IMR-90 (cell line): ENCODE measurements around the gene FSTL1. TPM values are rescaled to one million over a fixed set of nuclear protein-coding genes. Genes with fewer than 3 reads are reported as not detected.
A peak's percentile ranks its signal among the peaks of the same experiment; 100 is the strongest.

ENCODE experiments used
- ATAC-seq: fragments of 200-7000 bp; cut with Tn5 transposase; 2 replicates; pipeline ENCODE4 v1.9.1; 2020; ENCODE audit warnings: low read depth, mild to moderate bottlenecking, moderate library complexity
- BruUV-seq: library from RNA; stranded (reverse); fragments of 400-500 nt; replicated peaks from 2 replicates; lab custom pipeline; 2021; lab: Mats Ljungman, UMichigan
- CTCF ChIA-PET: fragments of 300-600 bp; formaldehyde crosslinking; extraction: SDS; loops from one replicate; lab custom pipeline; 2021; ENCODE audit warnings: antibody characterized with exemption; lab: Yijun Ruan, JAX
- POLR2A ChIA-PET: fragments of 300-600 bp; sonication (Branson Sonifier 250); formaldehyde crosslinking; loops from one replicate; lab custom pipeline; 2022; ENCODE audit warnings: antibody characterized with exemption; ENCODE audit not compliant: unreplicated experiment; lab: Charles Lee
- DNase-seq: peaks from one replicate; pipeline ENCODE4 v3.0.0; 2013
- H2AFZ ChIP-seq: replicated peaks from 2 replicates; pipeline ENCODE3; 2013; ENCODE audit warnings: low read length, mild to moderate bottlenecking; ENCODE audit not compliant: poor library complexity
- H2AK5ac ChIP-seq: 2 replicates; pipeline ENCODE4 v1.6.1; 2013; ENCODE audit warnings: low read depth, low read length, inconsistent platforms
- H2AK9ac ChIP-seq: replicated peaks from 2 replicates; pipeline ENCODE3; 2013; ENCODE audit warnings: mild to moderate bottlenecking, low read depth, low read length, moderate library complexity; ENCODE audit not compliant: poor library complexity
- H2BK120ac ChIP-seq: 2 replicates; pipeline ENCODE4 v1.6.1; 2013; ENCODE audit warnings: low read depth, low read length, inconsistent platforms
- H2BK15ac ChIP-seq: 3 replicates; pipeline ENCODE4 v1.6.1; 2013; ENCODE audit warnings: low read depth, low read length, inconsistent platforms
- H2BK20ac ChIP-seq: 2 replicates; pipeline ENCODE4 v1.6.1; 2013; ENCODE audit warnings: low read depth, mild to moderate bottlenecking, inconsistent platforms, low read length, moderate library complexity
- H2BK5ac ChIP-seq: 2 replicates; pipeline ENCODE4 v1.6.1; 2013; ENCODE audit warnings: mild to moderate bottlenecking, low read depth, low read length, inconsistent platforms; ENCODE audit not compliant: poor library complexity, severe bottlenecking
- H3K14ac ChIP-seq: replicated peaks from 2 replicates; pipeline ENCODE4 v1.6.1; 2013; ENCODE audit warnings: low read depth, low read length, inconsistent platforms
- H3K18ac ChIP-seq: 2 replicates; pipeline ENCODE4 v1.6.1; 2013; ENCODE audit warnings: low read depth, low read length, control low read depth
- H3K23ac ChIP-seq: 2 replicates; pipeline ENCODE4 v1.6.1; 2013; ENCODE audit warnings: low read depth, low read length, inconsistent platforms
- H3K27ac ChIP-seq: 2 replicates; pipeline ENCODE4 v1.5.1; 2013; ENCODE audit warnings: mild to moderate bottlenecking, control low read depth, low read length; ENCODE audit not compliant: insufficient read depth
- H3K27me3 ChIP-seq: 2 replicates; pipeline ENCODE4 v1.6.1; 2013; ENCODE audit warnings: low read length; ENCODE audit not compliant: control insufficient read depth, insufficient read depth
- H3K36me3 ChIP-seq: 2 replicates; pipeline ENCODE4 v1.6.1; 2013; ENCODE audit warnings: low read length, mixed read lengths; ENCODE audit not compliant: control insufficient read depth, insufficient read depth
- H3K4ac ChIP-seq: 2 replicates; pipeline ENCODE4 v1.6.1; 2013; ENCODE audit warnings: low read depth, low read length, inconsistent platforms
- H3K4me1 ChIP-seq: 2 replicates; pipeline ENCODE4 v1.6.1; 2013; ENCODE audit warnings: low read length, mixed read lengths; ENCODE audit not compliant: control insufficient read depth, insufficient read depth
- H3K4me2 ChIP-seq: 2 replicates; pipeline ENCODE4 v1.6.1; 2013; ENCODE audit warnings: low read depth, mild to moderate bottlenecking, control low read depth, low read length, moderate library complexity
- H3K4me3 ChIP-seq: 2 replicates; pipeline ENCODE4 v1.5.1; 2013; ENCODE audit warnings: low read depth, mild to moderate bottlenecking, control low read depth, low read length, moderate library complexity; ENCODE audit not compliant: insufficient read depth
- H3K56ac ChIP-seq: 2 replicates; pipeline ENCODE4 v1.6.1; 2013; ENCODE audit warnings: low read length, inconsistent platforms; ENCODE audit not compliant: insufficient read depth; ENCODE audit errors: extremely low read depth
- H3K79me1 ChIP-seq, 2 experiments: 2 replicates each; pipeline ENCODE4 v1.6.1; 2013; ENCODE audit warnings: low read length in 2 of 2, inconsistent platforms in 1 of 2, low read depth in 1 of 2
- H3K9ac ChIP-seq: 2 replicates; pipeline ENCODE4 v1.6.1; 2013; ENCODE audit warnings: low read depth, low read length, control low read depth
- H3K9me1 ChIP-seq: 2 replicates; pipeline ENCODE4 v1.6.1; 2013; ENCODE audit warnings: low read length, inconsistent platforms; ENCODE audit not compliant: insufficient read depth
- H3K9me3 ChIP-seq: 2 replicates; pipeline ENCODE4 v1.6.1; 2013; ENCODE audit warnings: low read length; ENCODE audit not compliant: control insufficient read depth, insufficient read depth
- H4K20me1 ChIP-seq: 2 replicates; pipeline ENCODE4 v1.6.1; 2013; ENCODE audit warnings: low read length, inconsistent platforms; ENCODE audit not compliant: insufficient read depth
- H4K5ac ChIP-seq: 2 replicates; pipeline ENCODE4 v1.6.1; 2013; ENCODE audit warnings: mild to moderate bottlenecking, low read depth, low read length, control low read depth
- H4K8ac ChIP-seq, 2 experiments: 2 replicates each; pipeline ENCODE4 v1.6.1; 2013; ENCODE audit warnings: low read depth in 2 of 2, low read length in 2 of 2, control low read depth in 1 of 2, inconsistent platforms in 1 of 2
- H4K91ac ChIP-seq: 2 replicates; pipeline ENCODE4 v1.6.1; 2013; ENCODE audit warnings: low read depth, low read length, inconsistent platforms; ENCODE audit not compliant: insufficient read depth
- BHLHE40 ChIP-seq: fragments of 150-350 bp; IDR thresholded peaks from 2 replicates; pipeline ENCODE4 v1.6.1; 2016; ENCODE audit warnings: mild to moderate bottlenecking, low read depth, low read length
- CEBPB ChIP-seq: IDR thresholded peaks from 2 replicates; pipeline ENCODE4 v1.6.1; 2012; ENCODE audit warnings: low read depth, low read length, improper control_type of control experiment
- CHD1 ChIP-seq: IDR thresholded peaks from 2 replicates; pipeline ENCODE4 v1.6.1; 2012; ENCODE audit warnings: low read depth, low read length, improper control_type of control experiment
- ELK1 ChIP-seq: fragments of 150-350 bp; IDR thresholded peaks from 2 replicates; pipeline ENCODE4 v1.6.1; 2016; ENCODE audit warnings: low read depth, mild to moderate bottlenecking, low read length, moderate library complexity, borderline replicate concordance
- FOS ChIP-seq: fragments of 150-350 bp; IDR thresholded peaks from 2 replicates; pipeline ENCODE4 v1.6.1; 2016; ENCODE audit warnings: low read depth, low read length
- MAFK ChIP-seq: IDR thresholded peaks from 2 replicates; pipeline ENCODE4 v1.6.1; 2012; ENCODE audit warnings: low read depth, low read length, improper control_type of control experiment
- MAZ ChIP-seq: IDR thresholded peaks from 2 replicates; pipeline ENCODE4 v1.6.1; 2012; ENCODE audit warnings: low read depth, mild to moderate bottlenecking, low read length, improper control_type of control experiment, moderate library complexity, borderline replicate concordance
- MXI1 ChIP-seq: IDR thresholded peaks from 2 replicates; pipeline ENCODE4 v1.6.1; 2012; ENCODE audit warnings: low read depth, mild to moderate bottlenecking, low read length, moderate library complexity, borderline replicate concordance
- NFE2L2 ChIP-seq: fragments of 150-350 bp; IDR thresholded peaks from 2 replicates; pipeline ENCODE4 v1.6.1; 2016; ENCODE audit warnings: low read depth, mild to moderate bottlenecking, low read length
- POLR2A ChIP-seq: IDR thresholded peaks from 2 replicates; pipeline ENCODE4 v1.6.1; 2012; ENCODE audit warnings: mild to moderate bottlenecking, low read depth, low read length
- RAD21 ChIP-seq: IDR thresholded peaks from 2 replicates; pipeline ENCODE4 v1.6.1; 2012; ENCODE audit warnings: low read length, improper control_type of control experiment
- RCOR1 ChIP-seq: IDR thresholded peaks from 2 replicates; pipeline ENCODE4 v1.6.1; 2012; ENCODE audit warnings: mild to moderate bottlenecking, low read length, improper control_type of control experiment; ENCODE audit not compliant: insufficient replicate concordance
- RFX5 ChIP-seq: IDR thresholded peaks from 2 replicates; pipeline ENCODE4 v1.8.0; 2012; ENCODE audit warnings: low read depth, mild to moderate bottlenecking, low read length, moderate library complexity
- SMC3 ChIP-seq: fragments of 150-350 bp; IDR thresholded peaks from 2 replicates; pipeline ENCODE4 v1.6.1; 2016; ENCODE audit warnings: low read depth, mild to moderate bottlenecking, antibody characterized with exemption, low read length, moderate library complexity
- USF2 ChIP-seq: fragments of 150-350 bp; IDR thresholded peaks from 2 replicates; pipeline ENCODE4 v1.6.1; 2017; ENCODE audit warnings: mild to moderate bottlenecking, antibody characterized with exemption, low read length, low read depth
- WGBS, 2 experiments: methylation state at CpG; one replicate each; pipeline versions ENCODE4 v1.1.5 to v1.1.7; 2013; ENCODE audit warnings: missing lambda C conversion rate in 2 of 2; ENCODE audit not compliant: insufficient read length in 1 of 2; ENCODE audit errors: extremely low coverage in 2 of 2; 5-methylcytosine and 5-hydroxymethylcytosine counted together
- dilution Hi-C: fragments of 300-500 bp; cut with HindIII; formaldehyde crosslinking; loops from one replicate; pipeline ENCODE4 v1.14.3; 2018; ENCODE audit warnings: low sequenced_read_pairs; ENCODE audit not compliant: unreplicated experiment
- in situ Hi-C: fragments of 300-500 bp; cut with MboI; formaldehyde crosslinking; loops from 3 replicates; pipeline ENCODE4 v1.14.3; 2019; ENCODE audit warnings: low sequenced_read_pairs, inconsistent platforms, mixed read lengths
- intact Hi-C: fragments of 100-400 bp; cut with micrococcal nuclease; formaldehyde crosslinking; loops from 2 replicates; pipeline ENCODE4 v1.10.0; 2022
- polyA plus RNA-seq, 3 experiments: library from polyadenylated mRNA; depleted of rRNA; stranded (reverse); fragments of >200 nt; gene quantifications; 2 replicates each; pipeline ENCODE4 v1.2.3, GENCODE V29; 2012; ENCODE audit warnings: low replicate concordance in 1 of 3
- total RNA-seq: library from RNA; depleted of rRNA; stranded (reverse); fragments of >200 nt; gene quantifications from 2 replicates; pipeline ENCODE4 v1.2.3, GENCODE V29; 2012

Gene FSTL1
- total and polyA plus RNA-seq, 2 of the 4 experiments (the other 2 are of a cell fraction), result 864 to 1,642 TPM

GRCh38 chr3:120417272-120417911 is 33.4 kb downstream of the FSTL1 start:
- CTCF ChIA-PET, result interaction anchor here (0.7 to 4.6 kb wide), 25 partner anchors 8 to 179 kb away, joined by 3 to 25 read pairs (median 4); partner anchors contain the start of gene NDUFB4
- Histone ChIP-seq H4K8ac (peak overlapping the region in 1 of 2 experiments; percentile 62; a peak in 1 of 4 replicates), H2BK20ac (0 out of 2 replicates have a peak overlapping the region, but pooled peaks have one; percentile 4), H4K5ac (peak overlapping the region; percentile 21; the same call in 1 of the 2 replicates), H2AK5ac (no peak overlapping the region), H2AK9ac (no peak overlapping the region), H4K20me1 (peaks cover 70% of the 10 kb centered on the region), H3K9me1 (peaks cover 18% of the 10 kb centered on the region), H3K23ac (peak overlapping the region; percentile 34), H2BK15ac (0 out of 3 replicates have a peak overlapping the region, but pooled peaks have one; percentile 2), H2AFZ (peak overlapping the region; percentile 68), H3K9me3 (no peaks in the 10 kb centered on the region), H3K9ac (peak overlapping the region; percentile 48; the same call in 1 of the 2 replicates), H3K4me3 (no peak overlapping the region), H2BK120ac (peak overlapping the region; percentile 36), H3K4ac (peak overlapping the region; percentile 17), H3K56ac (no peak overlapping the region), H4K91ac (no peak overlapping the region), H3K27ac (peak overlapping the region; percentile 79; the same call in 1 of the 2 replicates), H3K4me1 (peaks cover 29% of the 10 kb centered on the region), H3K14ac (peak overlapping the region; percentile 38), H3K4me2 (peak overlapping the region; percentile 77), H2BK5ac (peak overlapping the region; percentile 46), H3K18ac (peak overlapping the region; percentile 18; the same call in 1 of the 2 replicates), H3K27me3 (no peaks in the 10 kb centered on the region), H3K79me1 (peaks cover 52 to 72% of the 10 kb centered on the region in 2 experiments), H3K36me3 (peaks cover 27% of the 10 kb centered on the region)
- ATAC-seq (peak; percentile 90), DNase-seq (peak; percentile 99)
- dilution Hi-C loops, result no loop called here
- POLR2A ChIA-PET, result interaction anchor here (0.6 to 1.1 kb wide), 5 partner anchors 21 to 224 kb away, joined by 3 to 5 read pairs (median 3); no protein-coding TSS in a partner anchor
- 6% methylated on average over 4 of the region's 9 CpGs; no CpG with 5 or more reads in 1 of the 2 experiments for WGBS, 2 experiments
- in situ Hi-C loops, result no loop called here
- intact Hi-C loops, result loop anchor here (1.0 kb wide), 3 partner anchors 142 to 525 kb away; no protein-coding TSS in a partner anchor
- BruUV-seq, result no TSS peak
- 0 out of 2 replicates have a peak, but pooled peaks have one; percentile 39 for TF ChIP-seq MXI1
- TF ChIP-seq RCOR1, result no peak
- TF ChIP-seq SMC3, result peak; percentile 66
- TF ChIP-seq RAD21, result peak; percentile 66
- TF ChIP-seq USF2, result no peak
- TF ChIP-seq POLR2A, result no peak
- no peak for TF ChIP-seq CEBPB
- no peak for TF ChIP-seq FOS
- no peak for TF ChIP-seq CHD1
- no peak for TF ChIP-seq MAZ
- no peak for TF ChIP-seq ELK1
- TF ChIP-seq MAFK, result 0 out of 2 replicates have a peak, but pooled peaks have one; percentile 20
- TF ChIP-seq BHLHE40, result no peak
- TF ChIP-seq RFX5, result peak; percentile 86
- no peak for TF ChIP-seq NFE2L2
